GM12878 (cell line): ENCODE results near the gene TDP1.

Source experiments
- ATF3 ChIP-seq: IDR thresholded peaks from 2 replicates; pipeline ENCODE4 v1.6.1; 2011; ENCODE audit warnings: low read depth, mild to moderate bottlenecking, low read length, moderate library complexity, borderline replicate concordance; ENCODE audit errors: extremely low read depth
- CHD1 ChIP-seq: IDR thresholded peaks from 2 replicates; pipeline ENCODE4 v1.6.1; 2012; ENCODE audit warnings: low read depth, low read length, improper control_type of control experiment
- CREB1 ChIP-seq: IDR thresholded peaks from 2 replicates; pipeline ENCODE4 v1.6.1; 2012; ENCODE audit warnings: low read depth, mild to moderate bottlenecking, inconsistent platforms
- EP300 ChIP-seq, 2 experiments: fragments of 150-350 bp in 1 of 2; IDR thresholded peaks; 2 replicates each; pipeline ENCODE4 v1.6.1; 2011 to 2012; ENCODE audit warnings: low read depth in 2 of 2, low read length in 2 of 2, borderline replicate concordance in 1 of 2, improper control_type of control experiment in 1 of 2, inconsistent platforms in 1 of 2; ENCODE audit not compliant: control insufficient read depth in 1 of 2
- EZH2 ChIP-seq: IDR thresholded peaks from 2 replicates; pipeline ENCODE4 v1.6.1; 2012; ENCODE audit warnings: low read depth, mild to moderate bottlenecking, control low read depth, inconsistent platforms, low read length, borderline replicate concordance; ENCODE audit not compliant: control insufficient read depth
- JUND ChIP-seq: IDR thresholded peaks from 2 replicates; pipeline ENCODE4 v1.6.1; 2012; ENCODE audit warnings: low read depth, mild to moderate bottlenecking, low read length, improper control_type of control experiment, moderate library complexity
- SP1 ChIP-seq: IDR thresholded peaks from one replicate; pipeline ENCODE4 v1.6.1; 2011; ENCODE audit warnings: low read depth, low read length
- TCF7 ChIP-seq: IDR thresholded peaks from 2 replicates; pipeline ENCODE4 v1.6.1; 2014; ENCODE audit warnings: antibody characterized with exemption, borderline replicate concordance
- USF1 ChIP-seq: IDR thresholded peaks from 2 replicates; pipeline ENCODE4 v1.6.1; 2011; ENCODE audit warnings: borderline replicate concordance, low read depth, mild to moderate bottlenecking, moderate library complexity, mixed read lengths, low read length; ENCODE audit not compliant: insufficient read depth; ENCODE audit errors: extremely low read length
- ZNF274 ChIP-seq: IDR thresholded peaks from one replicate; pipeline ENCODE4 v1.8.0; 2011; ENCODE audit not compliant: insufficient read length, insufficient read depth
- TF ChIP-seq, protein P1 (sequence below): fragments of 450-650 bp; IDR thresholded peaks from 2 replicates; pipeline ENCODE4 v1.6.1; 2014; ENCODE audit warnings: mild to moderate bottlenecking
- TF ChIP-seq, protein P2 (sequence below), 3 experiments: IDR thresholded peaks in 2 of 3; conservative IDR thresholded peaks in 1 of 3; 2 replicates each; pipeline ENCODE4 v1.5.1; 2011; ENCODE audit warnings: low read depth in 3 of 3, low read length in 3 of 3, mild to moderate bottlenecking in 3 of 3, control low read depth in 2 of 3, moderate library complexity in 2 of 3, inconsistent platforms in 1 of 3, mixed read lengths in 1 of 3; ENCODE audit not compliant: control insufficient read depth in 2 of 3, insufficient read depth in 1 of 3; ENCODE audit errors: extremely low read depth in 1 of 3

DNA sequence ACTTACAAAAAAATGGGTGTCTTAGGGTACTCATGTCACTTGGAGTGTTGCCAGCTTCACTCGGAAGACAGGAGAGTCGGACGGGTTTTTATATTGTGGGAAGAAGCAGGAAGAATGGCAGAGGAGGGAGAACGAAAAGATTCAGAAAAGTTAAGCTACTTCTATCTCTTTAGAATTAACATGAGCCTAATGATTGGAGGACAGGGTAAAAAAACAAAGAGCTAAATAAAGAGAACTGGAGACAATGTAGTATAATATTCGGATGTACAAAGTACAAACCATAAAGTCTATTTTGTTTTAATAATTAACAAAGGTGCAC is 45.1 kb upstream of the TDP1 start:
- TF ChIP-seq USF1 (no peak), EZH2 (no peak), EP300 (IDR thresholded peaks at IDR 0.05; ENCODE audit: borderline replicate concordance in 1 of 2, control insufficient read depth in 1 of 2, low read depth in 2 of 2, low read length in 2 of 2) (no peak), CREB1 (no peak), TCF7 (no peak), ZNF274 (no peak), JUND (no peak), ATF3 (no peak), SP1 (no peak), CHD1 (no peak)
- TF ChIP-seq, protein P1, sequence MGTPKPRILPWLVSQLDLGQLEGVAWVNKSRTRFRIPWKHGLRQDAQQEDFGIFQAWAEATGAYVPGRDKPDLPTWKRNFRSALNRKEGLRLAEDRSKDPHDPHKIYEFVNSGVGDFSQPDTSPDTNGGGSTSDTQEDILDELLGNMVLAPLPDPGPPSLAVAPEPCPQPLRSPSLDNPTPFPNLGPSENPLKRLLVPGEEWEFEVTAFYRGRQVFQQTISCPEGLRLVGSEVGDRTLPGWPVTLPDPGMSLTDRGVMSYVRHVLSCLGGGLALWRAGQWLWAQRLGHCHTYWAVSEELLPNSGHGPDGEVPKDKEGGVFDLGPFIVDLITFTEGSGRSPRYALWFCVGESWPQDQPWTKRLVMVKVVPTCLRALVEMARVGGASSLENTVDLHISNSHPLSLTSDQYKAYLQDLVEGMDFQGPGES: no peak
- TF ChIP-seq, protein P2, sequence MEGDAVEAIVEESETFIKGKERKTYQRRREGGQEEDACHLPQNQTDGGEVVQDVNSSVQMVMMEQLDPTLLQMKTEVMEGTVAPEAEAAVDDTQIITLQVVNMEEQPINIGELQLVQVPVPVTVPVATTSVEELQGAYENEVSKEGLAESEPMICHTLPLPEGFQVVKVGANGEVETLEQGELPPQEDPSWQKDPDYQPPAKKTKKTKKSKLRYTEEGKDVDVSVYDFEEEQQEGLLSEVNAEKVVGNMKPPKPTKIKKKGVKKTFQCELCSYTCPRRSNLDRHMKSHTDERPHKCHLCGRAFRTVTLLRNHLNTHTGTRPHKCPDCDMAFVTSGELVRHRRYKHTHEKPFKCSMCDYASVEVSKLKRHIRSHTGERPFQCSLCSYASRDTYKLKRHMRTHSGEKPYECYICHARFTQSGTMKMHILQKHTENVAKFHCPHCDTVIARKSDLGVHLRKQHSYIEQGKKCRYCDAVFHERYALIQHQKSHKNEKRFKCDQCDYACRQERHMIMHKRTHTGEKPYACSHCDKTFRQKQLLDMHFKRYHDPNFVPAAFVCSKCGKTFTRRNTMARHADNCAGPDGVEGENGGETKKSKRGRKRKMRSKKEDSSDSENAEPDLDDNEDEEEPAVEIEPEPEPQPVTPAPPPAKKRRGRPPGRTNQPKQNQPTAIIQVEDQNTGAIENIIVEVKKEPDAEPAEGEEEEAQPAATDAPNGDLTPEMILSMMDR (IDR thresholded peaks at IDR 0.05 in 2 of 3, conservative IDR thresholded peaks at IDR 0.05 in 1 of 3; ENCODE audit: control insufficient read depth in 2 of 3, extremely low read depth in 1 of 3, insufficient read depth in 1 of 3, low read depth in 3 of 3, low read length in 3 of 3): no peak
